Vagina (tissue), 2 donors: Measurements from ENCODE around the gene WNT7B. TPM values are rescaled to one million over a fixed set of nuclear protein-coding genes. Genes with fewer than 3 reads are reported as not detected.

Experiments
- DNase-seq, 2 donors: peaks; one replicate each; pipeline ENCODE4 v3.0.0-alpha.2; 2017; ENCODE audit errors: extremely low spot score in 2 of 2
- H3K27ac ChIP-seq: fragments of 200-600 bp; sonication (generic); one replicate; pipeline ENCODE4 v1.5.1; 2019
- H3K27me3 ChIP-seq: fragments of 200-600 bp; sonication (generic); one replicate; pipeline ENCODE4 v1.5.1; 2019
- H3K36me3 ChIP-seq, 2 donors: fragments of 200-600 bp; sonication (generic); one replicate each; pipeline ENCODE4 v1.5.1; 2017 to 2019
- H3K4me1 ChIP-seq: fragments of 200-600 bp; sonication (generic); one replicate; pipeline ENCODE4 v1.5.1; 2019
- H3K4me3 ChIP-seq, 2 donors: fragments of 200-600 bp; sonication (generic); 1 replicate in 1 of 2; 2 replicates in 1 of 2; pipeline ENCODE4 v1.5.1; 2016 to 2019
- H3K9me3 ChIP-seq: fragments of 200-600 bp; sonication (generic); one replicate; pipeline ENCODE4 v1.5.1; 2019
- CTCF ChIP-seq, 3 experiments: fragments of 450-650 bp in 2 of 3; fragments of 200-600 bp in 1 of 3; sonication (generic) in 1 of 3; IDR thresholded peaks; one replicate each; pipeline ENCODE4 v1.5.1; 2017 to 2019; ENCODE audit warnings: antibody characterized with exemption in 3 of 3, mild to moderate bottlenecking in 2 of 3, moderate library complexity in 2 of 3
- POLR2A ChIP-seq, 2 donors: fragments of 450-650 bp; IDR thresholded peaks; one replicate each; pipeline ENCODE4 v1.6.1; 2017; ENCODE audit warnings: antibody characterized with exemption in 2 of 2, mild to moderate bottlenecking in 2 of 2, moderate library complexity in 2 of 2
- POLR2AphosphoS5 ChIP-seq, 2 donors: sonication (generic); formaldehyde crosslinking; IDR thresholded peaks; one replicate each; pipeline ENCODE4 v1.9.0; 2017; ENCODE audit warnings: antibody characterized with exemption in 2 of 2, mild to moderate bottlenecking in 2 of 2, low read depth in 1 of 2; ENCODE audit not compliant: insufficient read depth in 1 of 2
- intact Hi-C: fragments of 100-400 bp; cut with DNase I; formaldehyde crosslinking; loops from one replicate; pipeline ENCODE4 v1.15.1; 2023
- total RNA-seq: library from RNA; depleted of rRNA; stranded (reverse); fragments of >200 nt; gene quantifications from one replicate; pipeline ENCODE4 v1.2.3, GENCODE V29; 2016

WNT7B gene
- total RNA-seq, 1 donor from 2014 or later = 7.1 TPM

GRCh38 chr22:45930324-45930723, 46.6 kb downstream of the WNT7B start:
- peaks cover 12% of the 10 kb centered on the region for H3K4me1 ChIP-seq
- intact Hi-C loops = no loop called here
- TF ChIP-seq POLR2A (IDR thresholded peaks at IDR 0.05) = no peak
- TF ChIP-seq POLR2AphosphoS5 (IDR thresholded peaks at IDR 0.05; ENCODE audit: insufficient read depth in 1 of 2, low read depth in 1 of 2) = no peak
- no peak for TF ChIP-seq CTCF (IDR thresholded peaks at IDR 0.05)
- H3K27ac ChIP-seq = no peak overlapping the region
- H3K9me3 ChIP-seq = no peaks in the 10 kb centered on the region
- no peak for DNase-seq
- H3K27me3 ChIP-seq = no peaks in the 10 kb centered on the region
- H3K4me3 ChIP-seq = no peak overlapping the region
- no peaks in the 10 kb centered on the region for H3K36me3 ChIP-seq

- intact Hi-C loops = no loop called here
- no peak overlapping the region for H3K4me3 ChIP-seq
- H3K36me3 ChIP-seq = no peaks in the 10 kb centered on the region
- no peaks in the 10 kb centered on the region for H3K27me3 ChIP-seq
- TF ChIP-seq POLR2AphosphoS5 (IDR thresholded peaks at IDR 0.05; ENCODE audit: insufficient read depth in 1 of 2, low read depth in 1 of 2) (no peak), POLR2A (IDR thresholded peaks at IDR 0.05) (no peak), CTCF (IDR thresholded peaks at IDR 0.05) (no peak)
- DNase-seq = no peak
- peaks cover 5% of the 10 kb centered on the region for H3K4me1 ChIP-seq
- H3K9me3 ChIP-seq = no peaks in the 10 kb centered on the region
- H3K27ac ChIP-seq = no peak overlapping the region
Observed at GRCh38 chr22:45929649-45930048, 47.3 kb downstream of the WNT7B start.

DNA sequence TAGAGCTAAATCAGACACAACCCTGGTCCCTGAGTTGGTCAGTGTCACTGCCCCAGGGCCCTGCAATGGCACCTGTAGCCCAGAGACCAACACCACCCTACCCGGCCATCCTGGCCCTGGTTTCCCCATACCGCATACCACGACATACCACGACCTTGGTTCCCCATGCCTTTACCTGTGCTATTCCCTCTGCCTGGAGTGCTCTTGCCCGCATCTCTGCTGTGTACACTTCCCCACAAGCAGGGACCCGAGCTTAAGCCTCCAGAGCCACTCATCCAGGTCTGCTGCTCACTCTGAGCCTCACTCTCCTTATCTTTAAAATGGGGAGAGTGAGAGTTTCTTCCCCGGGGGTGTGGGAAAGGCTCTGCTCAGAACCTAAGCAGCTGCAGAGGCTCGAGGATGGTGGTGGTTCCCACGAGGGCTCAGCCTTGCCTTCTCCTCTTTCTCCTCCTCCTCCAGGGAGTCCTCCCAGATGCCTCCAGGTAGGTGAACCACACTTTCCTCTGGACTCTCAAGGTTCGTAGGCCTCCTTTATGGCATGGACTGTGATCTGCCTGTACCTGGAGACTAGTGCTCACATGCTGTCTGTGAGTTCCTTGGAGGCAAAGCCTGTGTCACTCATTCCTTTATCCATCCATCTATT, 48.1 kb downstream of the WNT7B start:
- no peak overlapping the region for H3K27ac ChIP-seq
- intact Hi-C loops = no loop called here
- H3K9me3 ChIP-seq = no peaks in the 10 kb centered on the region
- H3K36me3 ChIP-seq = no peaks in the 10 kb centered on the region
- H3K27me3 ChIP-seq = no peaks in the 10 kb centered on the region
- TF ChIP-seq POLR2AphosphoS5 (IDR thresholded peaks at IDR 0.05; ENCODE audit: insufficient read depth in 1 of 2, low read depth in 1 of 2) = no peak
- no peak for TF ChIP-seq CTCF (IDR thresholded peaks at IDR 0.05)
- no peak for TF ChIP-seq POLR2A (IDR thresholded peaks at IDR 0.05)
- no peak for DNase-seq
- H3K4me3 ChIP-seq = no peak overlapping the region
- no peaks in the 10 kb centered on the region for H3K4me1 ChIP-seq

- DNase-seq = no peak
- Histone ChIP-seq H3K9me3 (no peaks in the 10 kb centered on the region), H3K4me3 (no peak overlapping the region), H3K27ac (no peak overlapping the region), H3K27me3 (no peaks in the 10 kb centered on the region), H3K4me1 (no peaks in the 10 kb centered on the region), H3K36me3 (no peaks in the 10 kb centered on the region)
- TF ChIP-seq CTCF (IDR thresholded peaks at IDR 0.05) = no peak
- TF ChIP-seq POLR2AphosphoS5 (IDR thresholded peaks at IDR 0.05; ENCODE audit: insufficient read depth in 1 of 2, low read depth in 1 of 2) = no peak
- no peak for TF ChIP-seq POLR2A (IDR thresholded peaks at IDR 0.05)
- intact Hi-C loops = no loop called here
Observed at GRCh38 chr22:45927059-45927458, 49.9 kb downstream of the WNT7B start.

DNA sequence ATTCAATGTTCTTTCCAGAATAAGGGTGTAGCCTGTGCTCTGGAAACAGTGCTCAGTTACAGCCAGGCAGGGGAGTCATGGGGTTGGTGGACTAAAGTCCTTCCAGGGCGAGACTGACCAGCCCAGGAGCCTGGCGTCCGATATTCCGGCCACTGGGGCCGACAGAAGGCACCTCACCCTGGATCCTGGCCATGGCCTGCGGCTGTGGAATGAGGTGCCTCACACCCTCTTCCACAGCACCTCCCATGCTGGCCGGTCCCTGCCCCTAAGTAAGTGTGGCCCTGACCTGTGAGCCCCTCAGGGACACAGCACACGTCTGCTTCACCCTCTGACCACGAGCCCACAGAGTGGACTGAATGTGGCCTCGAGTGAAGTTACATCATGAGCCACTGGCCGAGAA, 50.5 kb downstream of the WNT7B start:
- H3K9me3 ChIP-seq = no peaks in the 10 kb centered on the region
- no peaks in the 10 kb centered on the region for H3K36me3 ChIP-seq
- no peak overlapping the region for H3K4me3 ChIP-seq
- intact Hi-C loops = no loop called here
- no peaks in the 10 kb centered on the region for H3K27me3 ChIP-seq
- TF ChIP-seq POLR2A (IDR thresholded peaks at IDR 0.05) (no peak), CTCF (IDR thresholded peaks at IDR 0.05) (no peak), POLR2AphosphoS5 (IDR thresholded peaks at IDR 0.05; ENCODE audit: insufficient read depth in 1 of 2, low read depth in 1 of 2) (no peak)
- no peak overlapping the region for H3K27ac ChIP-seq
- DNase-seq = no peak
- H3K4me1 ChIP-seq = no peaks in the 10 kb centered on the region
